Measurements from ENCODE around the gene IL36RN. TPM values are rescaled to one million over a fixed set of nuclear protein-coding genes. Genes with fewer than 3 reads are reported as not detected.

Gene IL36RN
- total RNA-seq, 1 donor from 2014 or later: not detected

DNA sequence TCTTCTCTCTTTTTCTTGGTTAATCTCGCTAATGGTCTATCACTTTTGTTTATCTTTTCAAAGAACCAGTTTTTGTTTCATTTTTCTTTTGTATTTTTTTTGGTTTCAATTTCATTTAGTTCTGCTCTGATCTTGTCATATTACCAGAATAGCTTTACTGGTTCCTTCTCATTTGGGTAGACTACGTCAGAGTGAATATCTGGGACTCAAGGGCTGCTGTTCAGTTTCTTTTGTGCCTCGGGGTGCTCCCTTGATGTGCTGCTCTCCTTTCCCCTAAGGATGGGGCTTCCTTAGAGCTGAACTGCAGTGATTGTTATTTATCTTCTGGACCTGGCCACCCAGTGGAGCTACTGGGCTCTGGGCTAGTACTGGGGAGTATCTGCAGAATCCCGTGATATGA is 39.0 kb downstream of the IL36RN start:
- H3K4me3 Mint-ChIP-seq (ENCODE audit: low read depth): no peak overlapping the region
- no peak overlapping the region for H3K27ac Mint-ChIP-seq
- no peaks in the 10 kb centered on the region for H3K36me3 Mint-ChIP-seq (ENCODE audit: insufficient read depth)
- no peaks in the 10 kb centered on the region for H3K4me1 Mint-ChIP-seq (ENCODE audit: low read depth)
- DNase-seq (ENCODE audit: low spot score, unreplicated experiment): no peak
- peaks cover 30% of the 10 kb centered on the region for H3K9me3 Mint-ChIP-seq (ENCODE audit: low read depth)
- TF ChIP-seq, protein P1, sequence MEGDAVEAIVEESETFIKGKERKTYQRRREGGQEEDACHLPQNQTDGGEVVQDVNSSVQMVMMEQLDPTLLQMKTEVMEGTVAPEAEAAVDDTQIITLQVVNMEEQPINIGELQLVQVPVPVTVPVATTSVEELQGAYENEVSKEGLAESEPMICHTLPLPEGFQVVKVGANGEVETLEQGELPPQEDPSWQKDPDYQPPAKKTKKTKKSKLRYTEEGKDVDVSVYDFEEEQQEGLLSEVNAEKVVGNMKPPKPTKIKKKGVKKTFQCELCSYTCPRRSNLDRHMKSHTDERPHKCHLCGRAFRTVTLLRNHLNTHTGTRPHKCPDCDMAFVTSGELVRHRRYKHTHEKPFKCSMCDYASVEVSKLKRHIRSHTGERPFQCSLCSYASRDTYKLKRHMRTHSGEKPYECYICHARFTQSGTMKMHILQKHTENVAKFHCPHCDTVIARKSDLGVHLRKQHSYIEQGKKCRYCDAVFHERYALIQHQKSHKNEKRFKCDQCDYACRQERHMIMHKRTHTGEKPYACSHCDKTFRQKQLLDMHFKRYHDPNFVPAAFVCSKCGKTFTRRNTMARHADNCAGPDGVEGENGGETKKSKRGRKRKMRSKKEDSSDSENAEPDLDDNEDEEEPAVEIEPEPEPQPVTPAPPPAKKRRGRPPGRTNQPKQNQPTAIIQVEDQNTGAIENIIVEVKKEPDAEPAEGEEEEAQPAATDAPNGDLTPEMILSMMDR (IDR thresholded peaks at IDR 0.05; ENCODE audit: unreplicated experiment): no peak
- peaks cover 8% of the 10 kb centered on the region for H3K27me3 Mint-ChIP-seq

DNA sequence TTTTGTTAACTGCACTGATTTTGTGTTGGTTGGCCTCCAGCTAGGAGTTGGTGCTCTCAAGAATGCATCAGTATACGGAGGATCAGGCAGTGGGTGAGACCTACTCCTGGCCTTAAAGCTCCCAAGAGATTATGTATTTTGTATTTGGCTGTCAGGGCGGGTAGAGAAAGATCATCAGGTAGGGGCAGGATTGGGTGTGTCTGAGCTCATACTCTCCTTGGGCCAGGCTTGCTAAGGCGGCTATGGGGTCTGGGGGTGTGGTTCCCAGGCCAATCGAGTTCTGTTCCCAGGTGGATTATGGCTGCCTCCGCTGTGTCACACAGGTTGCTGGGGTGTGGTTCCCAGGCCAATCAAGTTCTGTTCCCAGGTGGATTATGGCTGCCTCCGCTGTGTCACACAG is 39.5 kb downstream of the IL36RN start:
- H3K27me3 Mint-ChIP-seq: peaks cover 12% of the 10 kb centered on the region
- no peaks in the 10 kb centered on the region for H3K36me3 Mint-ChIP-seq (ENCODE audit: insufficient read depth)
- peaks cover 33% of the 10 kb centered on the region for H3K9me3 Mint-ChIP-seq (ENCODE audit: low read depth)
- no peaks in the 10 kb centered on the region for H3K4me1 Mint-ChIP-seq (ENCODE audit: low read depth)
- H3K27ac Mint-ChIP-seq: no peak overlapping the region
- no peak for DNase-seq (ENCODE audit: low spot score, unreplicated experiment)
- no peak overlapping the region for H3K4me3 Mint-ChIP-seq (ENCODE audit: low read depth)
- TF ChIP-seq, protein P1 (IDR thresholded peaks at IDR 0.05; ENCODE audit: unreplicated experiment): no peak

DNA sequence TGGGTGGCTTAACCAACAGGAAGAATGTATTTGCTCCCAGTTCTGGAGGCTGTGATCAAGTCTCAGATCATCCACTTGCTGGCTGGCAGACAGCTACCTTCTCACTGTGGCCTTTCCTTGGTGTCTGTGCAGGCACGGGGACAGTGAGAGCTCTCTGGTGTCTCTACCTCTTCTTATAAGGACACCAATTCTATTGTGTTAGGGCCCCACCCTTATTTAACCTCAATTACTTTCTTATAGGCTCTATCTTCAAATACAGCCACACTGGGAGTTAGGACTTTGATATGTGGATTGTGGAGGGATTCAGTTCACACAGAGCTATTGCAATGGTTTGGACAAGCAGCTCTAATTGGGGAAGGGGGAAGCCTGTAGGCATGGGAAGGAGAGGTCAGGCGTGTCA is 43.1 kb downstream of the IL36RN start:
- Mint-ChIP-seq H3K27ac (no peak overlapping the region), H3K27me3 (peaks cover 25% of the 10 kb centered on the region), H3K4me1 (ENCODE audit: low read depth) (peaks cover 2% of the 10 kb centered on the region), H3K36me3 (ENCODE audit: insufficient read depth) (no peaks in the 10 kb centered on the region), H3K9me3 (ENCODE audit: low read depth) (peaks cover 19% of the 10 kb centered on the region), H3K4me3 (ENCODE audit: low read depth) (no peak overlapping the region)
- TF ChIP-seq, protein P1 (IDR thresholded peaks at IDR 0.05; ENCODE audit: unreplicated experiment): no peak
- no peak for DNase-seq (ENCODE audit: low spot score, unreplicated experiment)

DNA sequence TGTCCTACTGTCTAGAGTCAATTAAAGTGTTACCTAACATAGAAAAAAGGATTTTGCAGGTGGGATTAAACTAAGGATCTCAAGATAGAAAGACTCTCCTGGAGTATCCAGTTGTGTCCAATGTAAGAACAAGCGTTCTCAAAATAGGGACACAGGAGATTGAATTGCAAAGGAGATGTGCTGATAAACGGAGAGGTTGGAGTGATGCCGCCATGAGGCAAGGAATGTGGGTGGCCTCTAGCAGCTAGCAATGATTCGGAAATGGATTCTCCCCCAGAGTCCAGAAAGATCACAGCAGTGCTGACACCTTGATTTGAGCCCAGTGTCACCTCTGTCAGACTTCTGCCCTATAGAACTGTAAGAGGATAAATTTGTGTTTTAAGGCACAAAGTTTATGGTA is 44.3 kb downstream of the IL36RN start:
- peaks cover 26% of the 10 kb centered on the region for H3K27me3 Mint-ChIP-seq

DNA sequence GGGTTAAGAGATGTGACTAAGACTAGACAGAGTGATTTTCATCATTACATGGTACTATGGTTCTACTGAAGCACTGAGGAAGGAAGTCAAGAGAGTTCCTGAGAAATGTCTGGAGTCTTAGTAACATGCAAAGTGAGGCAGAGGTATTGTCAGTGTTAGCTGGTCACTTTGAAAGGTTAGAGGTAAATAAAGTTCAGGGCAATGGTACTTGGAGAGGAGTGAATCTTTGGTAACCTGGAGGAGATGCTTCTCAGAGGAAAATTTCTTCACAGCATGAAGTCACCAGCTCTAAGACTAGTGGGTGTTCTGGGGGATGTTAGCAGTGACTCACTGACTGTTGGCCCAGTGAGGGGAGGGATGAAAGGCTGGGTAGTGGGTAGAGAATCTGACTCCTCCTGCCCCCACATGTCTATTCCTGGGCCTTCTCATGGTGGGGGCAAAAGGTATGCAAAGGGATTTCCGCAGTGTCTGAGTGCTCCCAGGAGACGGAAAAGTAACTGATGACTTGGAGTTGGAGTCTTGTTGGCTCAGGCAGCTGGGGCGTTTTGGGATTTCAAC is 45.1 kb downstream of the IL36RN start:
- DNase-seq (ENCODE audit: low spot score, unreplicated experiment): no peak
- TF ChIP-seq, protein P1 (IDR thresholded peaks at IDR 0.05; ENCODE audit: unreplicated experiment): no peak
- Mint-ChIP-seq H3K4me1 (ENCODE audit: low read depth) (peaks cover 2% of the 10 kb centered on the region), H3K36me3 (ENCODE audit: insufficient read depth) (no peaks in the 10 kb centered on the region), H3K27me3 (peaks cover 26% of the 10 kb centered on the region), H3K9me3 (ENCODE audit: low read depth) (peaks cover 12% of the 10 kb centered on the region), H3K4me3 (ENCODE audit: low read depth) (no peak overlapping the region), H3K27ac (no peak overlapping the region)

More for the DNA sequence above, 44.3 kb downstream of the IL36RN start:
- Mint-ChIP-seq H3K4me3 (ENCODE audit: low read depth) (no peak overlapping the region), H3K36me3 (ENCODE audit: insufficient read depth) (no peaks in the 10 kb centered on the region), H3K9me3 (ENCODE audit: low read depth) (peaks cover 12% of the 10 kb centered on the region), H3K27ac (no peak overlapping the region), H3K4me1 (ENCODE audit: low read depth) (peaks cover 2% of the 10 kb centered on the region)
- DNase-seq (ENCODE audit: low spot score, unreplicated experiment): no peak
- TF ChIP-seq, protein P1 (IDR thresholded peaks at IDR 0.05; ENCODE audit: unreplicated experiment): no peak

Measured in progenitor cell of endocrine pancreas (in vitro differentiated cells).